Thymus (tissue), 11 donors: ENCODE results near the gene USP5. TPM values are rescaled to one million over a fixed set of nuclear protein-coding genes. Genes with fewer than 3 reads are reported as not detected.
"Not testable (repeated sequence)": the region's sequence is repeated elsewhere in the genome, so short reads cannot be mapped to it uniquely, and the experiment has no call there.

ENCODE experiments used
- DNase-seq, 9 donors: peaks; one replicate each; pipeline ENCODE4 v3.0.0-alpha.2; 2013; ENCODE audit warnings: low spot score in 9 of 9, low read depth in 6 of 9, missing footprints in 1 of 9
- H3K27ac ChIP-seq, 2 donors: one replicate each; pipeline ENCODE4 v1.5.1; 2013; ENCODE audit warnings: control low read depth in 1 of 2, low read depth in 1 of 2, low read length in 1 of 2, mild to moderate bottlenecking in 1 of 2, moderate library complexity in 1 of 2
- H3K27me3 ChIP-seq, 2 donors: one replicate each; pipeline ENCODE4 v1.5.1; 2013; ENCODE audit warnings: low read length in 1 of 2; ENCODE audit not compliant: control insufficient read depth in 2 of 2, insufficient read depth in 1 of 2
- H3K36me3 ChIP-seq, 2 donors: one replicate each; pipeline ENCODE4 v1.5.1; 2013; ENCODE audit warnings: low read length in 1 of 2, mild to moderate bottlenecking in 1 of 2, moderate library complexity in 1 of 2; ENCODE audit not compliant: control insufficient read depth in 2 of 2, insufficient read depth in 2 of 2
- H3K4me1 ChIP-seq, 2 donors: one replicate each; pipeline ENCODE4 v1.5.1; 2013; ENCODE audit warnings: low read length in 2 of 2; ENCODE audit not compliant: control insufficient read depth in 2 of 2, insufficient read depth in 2 of 2
- H3K4me3 ChIP-seq, 2 donors: one replicate each; pipeline ENCODE4 v1.5.1; 2013; ENCODE audit warnings: low read length in 2 of 2, control low read depth in 1 of 2, mild to moderate bottlenecking in 1 of 2
- H3K9me3 ChIP-seq, 2 donors: one replicate each; pipeline ENCODE4 v1.5.1; 2013; ENCODE audit warnings: low read length in 1 of 2, mild to moderate bottlenecking in 1 of 2; ENCODE audit not compliant: control insufficient read depth in 2 of 2, insufficient read depth in 1 of 2
- WGBS: extraction: QIAGEN DNeasy Blood & Tissue Kit; methylation state at CpG from one replicate; pipeline ENCODE4 v1.1.7; 2013; 5-methylcytosine and 5-hydroxymethylcytosine counted together
- polyA plus RNA-seq: library from polyadenylated mRNA; stranded (reverse); fragments of 200-250 nt; gene quantifications from one replicate; pipeline ENCODE4 v1.2.3, GENCODE V29; 2013
- total RNA-seq: library from RNA; stranded (reverse); fragments of 120-200 nt; gene quantifications from one replicate; pipeline ENCODE4 v1.2.4, GENCODE V29; 2013
- donor health status: healthy.

USP5 gene
- total and polyA plus RNA-seq, 2 donors, result 32.2 to 61.1 TPM

DNA sequence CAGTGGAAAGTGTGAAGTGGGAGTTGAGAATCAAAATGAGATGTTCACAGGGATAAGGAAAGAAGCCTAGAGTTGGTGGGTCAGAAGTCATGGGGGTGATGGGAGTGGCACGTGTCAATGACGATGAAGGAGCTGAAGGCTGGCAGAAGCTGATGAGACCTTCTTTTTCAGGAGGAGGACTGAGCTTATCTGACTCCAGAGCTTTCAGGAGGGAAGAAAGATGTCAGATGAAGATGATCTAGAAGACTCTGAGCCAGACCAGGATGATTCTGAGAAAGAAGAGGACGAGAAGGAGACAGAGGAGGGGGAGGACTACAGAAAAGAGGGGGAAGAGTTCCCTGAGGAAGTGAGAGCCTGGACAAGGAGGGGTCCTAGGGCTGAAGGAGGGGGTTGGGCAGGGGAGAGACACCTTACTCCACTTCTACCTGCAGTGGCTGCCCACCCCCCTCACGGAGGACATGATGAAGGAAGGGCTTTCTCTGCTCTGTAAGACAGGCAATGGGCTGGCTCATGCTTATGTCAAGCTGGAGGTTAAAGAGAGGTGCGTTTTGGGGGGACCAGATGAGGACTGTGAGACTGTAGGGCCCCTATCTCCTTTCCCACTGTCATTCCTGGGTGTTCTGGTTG is 53.6 kb downstream of the USP5 start:
- Histone ChIP-seq H3K27me3 (no peaks in the 10 kb centered on the region), H3K9me3 (no peaks in the 10 kb centered on the region), H3K36me3 (no peaks in the 10 kb centered on the region), H3K27ac (no peak overlapping the region), H3K4me3 (peak overlapping the region in 1 of 2 donors; percentile 77), H3K4me1 (peaks cover 10 to 13% of the 10 kb centered on the region in 2 donors)
- no peak for DNase-seq
- 91% methylated on average over 5 of the region's 5 CpGs for WGBS

DNA sequence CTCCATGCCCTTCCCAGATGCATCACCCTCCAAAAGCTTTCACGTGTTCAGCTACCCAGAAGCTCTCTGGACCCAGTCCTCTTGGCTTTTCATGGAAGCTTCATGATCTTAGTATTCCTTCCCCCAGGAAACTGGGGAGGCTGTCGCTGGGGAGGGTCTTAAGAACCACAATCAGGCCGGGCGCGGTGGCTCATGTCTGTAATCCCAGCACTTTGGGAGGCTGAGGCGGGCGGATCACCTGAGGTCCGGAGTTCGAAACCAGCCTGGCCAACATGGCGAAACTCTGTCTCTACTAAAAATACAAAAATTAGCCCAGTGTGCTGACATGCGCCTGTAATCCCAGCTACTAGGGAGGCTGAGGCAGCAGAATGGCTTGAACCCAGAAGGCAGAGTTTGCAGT is 56.2 kb downstream of the USP5 start:
- DNase-seq, H3K9me3 ChIP-seq: not testable (repeated sequence)

DNA sequence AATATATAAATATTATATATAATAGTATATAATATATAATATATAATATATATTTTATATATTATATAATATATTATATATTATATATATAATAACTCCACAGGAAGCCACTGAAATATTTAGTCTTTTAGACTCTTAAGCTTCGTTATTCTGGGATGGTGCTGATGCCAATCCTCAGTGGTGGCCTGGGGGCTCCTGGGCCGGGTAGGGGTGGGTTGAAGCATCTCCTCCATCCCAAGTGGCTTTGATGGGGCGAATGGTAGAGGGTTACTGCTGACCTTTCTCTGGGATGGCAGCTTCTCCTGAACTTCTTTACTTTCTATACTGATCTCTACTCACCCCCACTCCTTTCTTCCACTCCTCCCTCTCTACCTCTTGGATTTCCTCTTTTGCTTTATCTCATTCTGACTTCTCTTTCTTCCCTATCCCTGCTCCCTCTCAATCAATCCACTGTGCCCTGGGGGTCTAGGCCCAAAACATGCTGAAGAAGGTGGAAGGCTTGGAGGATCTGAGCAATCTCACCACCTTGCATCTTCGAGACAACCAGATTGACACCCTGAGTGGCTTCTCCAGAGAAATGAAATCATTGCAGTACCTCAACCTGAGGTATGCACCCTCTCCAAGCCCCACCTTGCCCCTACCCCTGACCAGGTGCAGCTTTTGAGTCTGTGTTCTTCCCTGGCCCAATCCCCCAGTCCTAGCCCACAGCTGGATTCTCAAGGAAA is 57.6 kb downstream of the USP5 start:
- no peak overlapping the region for H3K27ac ChIP-seq
- no peaks in the 10 kb centered on the region for H3K36me3 ChIP-seq
- peaks cover 0 to 20% of the 10 kb centered on the region in 2 donors for H3K27me3 ChIP-seq
- WGBS, result 96% methylated on average over 4 of the region's 4 CpGs
- H3K4me1 ChIP-seq, result peaks cover 8 to 15% of the 10 kb centered on the region in 2 donors
- H3K9me3 ChIP-seq, result no peaks in the 10 kb centered on the region
- no peak for DNase-seq
- no peak overlapping the region for H3K4me3 ChIP-seq

More for the DNA sequence above, 56.2 kb downstream of the USP5 start:
- peaks cover 0 to 13% of the 10 kb centered on the region in 2 donors for H3K27me3 ChIP-seq
- H3K27ac ChIP-seq, H3K4me3 ChIP-seq, H3K36me3 ChIP-seq: not testable (repeated sequence)
- 97% methylated on average over 11 of the region's 11 CpGs for WGBS
- peaks cover 10 to 13% of the 10 kb centered on the region in 2 donors for H3K4me1 ChIP-seq

DNA sequence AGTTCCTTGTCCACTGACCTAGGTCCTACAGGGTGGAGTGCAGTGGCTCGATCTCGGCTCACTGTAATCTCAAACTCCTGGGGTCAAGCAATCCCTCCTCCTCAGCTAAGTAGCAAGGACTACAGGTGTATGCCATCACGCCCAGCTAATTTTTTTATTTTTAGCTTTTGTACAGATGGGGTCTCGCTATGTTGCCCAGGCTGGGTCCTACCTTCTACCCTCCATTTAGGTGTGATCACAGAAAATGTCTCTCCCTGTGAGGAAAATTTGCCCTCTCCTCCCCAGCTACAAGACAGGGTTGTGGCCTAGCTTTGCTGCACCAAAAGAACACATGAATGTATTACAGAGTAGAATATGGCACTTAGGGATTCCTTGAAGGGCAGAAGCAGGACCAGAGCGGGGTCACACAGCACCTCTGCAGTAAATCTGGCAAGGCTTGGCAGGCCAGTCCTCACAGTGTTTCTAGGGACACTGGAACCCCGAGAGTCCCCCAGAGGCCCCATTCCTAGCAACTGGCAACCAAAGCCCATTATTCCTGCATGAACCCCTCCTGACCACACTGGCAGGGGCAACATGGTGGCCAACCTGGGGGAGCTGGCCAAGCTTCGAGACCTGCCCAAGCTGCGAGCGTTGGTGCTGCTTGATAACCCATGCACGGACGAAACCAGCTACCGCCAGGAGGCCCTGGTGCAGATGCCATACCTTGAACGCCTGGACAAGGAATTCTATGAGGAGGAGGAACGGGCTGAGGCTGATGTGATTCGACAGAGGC is 60.4 kb downstream of the USP5 start:
- H3K27me3 ChIP-seq, result peaks cover 0 to 30% of the 10 kb centered on the region in 2 donors
- WGBS, result 95% methylated on average over 15 of the region's 15 CpGs
- no peak overlapping the region for H3K27ac ChIP-seq

DNA sequence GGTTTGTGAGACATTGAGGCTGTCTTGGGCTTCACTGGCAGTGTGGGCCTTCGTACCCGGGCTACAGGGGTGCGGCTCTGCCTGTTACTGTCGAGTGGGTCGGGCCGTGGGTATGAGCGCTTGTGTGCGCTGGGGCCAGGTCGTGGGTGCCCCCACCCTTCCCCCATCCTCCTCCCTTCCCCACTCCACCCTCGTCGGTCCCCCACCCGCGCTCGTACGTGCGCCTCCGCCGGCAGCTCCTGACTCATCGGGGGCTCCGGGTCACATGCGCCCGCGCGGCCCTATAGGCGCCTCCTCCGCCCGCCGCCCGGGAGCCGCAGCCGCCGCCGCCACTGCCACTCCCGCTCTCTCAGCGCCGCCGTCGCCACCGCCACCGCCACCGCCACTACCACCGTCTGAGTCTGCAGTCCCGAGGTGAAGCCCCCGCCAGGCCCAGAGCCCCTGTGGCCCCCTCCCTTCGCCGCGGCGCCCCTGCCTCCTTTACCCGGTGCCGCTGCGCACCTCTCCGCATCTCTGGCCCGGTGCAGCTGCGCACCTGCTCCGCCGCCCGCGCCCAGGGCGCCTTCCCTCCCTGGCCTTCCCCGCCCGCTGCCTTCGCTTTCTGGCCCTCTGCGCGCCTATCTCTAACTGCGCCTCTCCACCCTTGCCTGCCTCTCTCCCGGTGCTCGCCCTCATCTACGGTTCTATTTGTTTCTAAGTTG is 62.4 kb downstream of the USP5 start, which contains the start of gene ENO2:
Gene ENO2, plus strand, starts transcription at position 335 of the 701 bp plus-strand sequence. CDS start 1,253 bp downstream, outside the sequence.
- Histone ChIP-seq H3K27ac (peak within 1 kb of the TSS; percentile 55 to 64), H3K4me3 (peak within 1 kb of the TSS; percentile 55 to 89), H3K36me3 (peaks cover 15% of the 10 kb centered on the region in 2 donors), H3K9me3 (no peaks in the 10 kb centered on the region), H3K27me3 (peaks cover 0 to 30% of the 10 kb centered on the region in 2 donors), H3K4me1 (peaks cover 15 to 20% of the 10 kb centered on the region in 2 donors)
- WGBS, result under 1% methylated on average over 68 of the region's 68 CpGs
- peak in 4 of 9 donors; percentile 59 to 84 (median 69) for DNase-seq

More for the DNA sequence above, 60.4 kb downstream of the USP5 start:
- H3K36me3 ChIP-seq, result peaks cover 7 to 8% of the 10 kb centered on the region in 2 donors
- no peak for DNase-seq
- peaks cover 15 to 20% of the 10 kb centered on the region in 2 donors for H3K4me1 ChIP-seq
- H3K9me3 ChIP-seq, result no peaks in the 10 kb centered on the region
- H3K4me3 ChIP-seq, result no peak overlapping the region

DNA sequence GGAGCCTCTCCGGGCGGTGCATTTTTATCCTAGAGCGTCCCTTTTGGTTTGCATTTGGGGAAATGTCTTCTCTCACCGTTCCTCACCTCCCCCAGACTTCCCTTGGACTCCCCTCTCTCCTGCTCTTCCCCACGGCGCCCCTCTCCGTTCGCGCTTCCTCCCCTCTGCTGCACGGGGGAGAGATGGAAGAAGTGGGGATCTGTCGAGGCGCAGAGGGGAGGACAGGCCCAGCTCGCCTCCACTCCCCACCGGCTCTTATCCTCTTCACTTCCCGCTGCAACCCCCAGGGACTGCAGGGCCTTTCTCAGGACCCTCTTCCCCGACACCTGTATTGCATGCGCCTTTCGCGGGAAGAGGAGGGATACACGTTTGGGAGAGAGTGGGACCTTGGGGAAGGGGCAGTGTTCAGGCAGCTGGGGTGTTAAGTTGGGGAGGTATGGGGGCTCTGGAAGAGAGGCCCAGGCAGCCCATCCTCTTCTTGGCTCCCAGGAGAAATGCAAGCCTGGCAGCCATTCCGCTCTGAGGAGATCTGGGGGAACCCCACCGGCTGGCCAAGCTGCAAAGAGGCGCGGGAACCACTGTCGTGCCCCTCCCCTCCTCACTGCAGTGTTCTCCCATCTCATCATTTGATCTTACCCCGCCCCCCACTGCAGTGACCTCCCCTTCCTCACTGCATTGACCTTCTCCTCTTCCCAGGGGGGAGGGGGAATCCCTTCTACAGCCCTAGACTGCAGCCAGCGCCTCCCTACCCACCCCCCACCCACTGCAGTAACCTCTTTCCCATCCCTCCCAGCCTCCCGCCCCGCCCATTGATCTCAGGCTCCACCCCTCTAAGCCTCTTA is 63.2 kb downstream of the USP5 start:
- H3K27ac ChIP-seq, result no peak overlapping the region
- DNase-seq, result no peak
- 34% methylated on average over 29 of the region's 29 CpGs for WGBS
- no peaks in the 10 kb centered on the region for H3K9me3 ChIP-seq
- peaks cover 15 to 24% of the 10 kb centered on the region in 2 donors for H3K4me1 ChIP-seq
- H3K36me3 ChIP-seq, result peaks cover 18 to 20% of the 10 kb centered on the region in 2 donors
- peaks cover 0 to 30% of the 10 kb centered on the region in 2 donors for H3K27me3 ChIP-seq
- peak overlapping the region; percentile 55 to 89 for H3K4me3 ChIP-seq

DNA sequence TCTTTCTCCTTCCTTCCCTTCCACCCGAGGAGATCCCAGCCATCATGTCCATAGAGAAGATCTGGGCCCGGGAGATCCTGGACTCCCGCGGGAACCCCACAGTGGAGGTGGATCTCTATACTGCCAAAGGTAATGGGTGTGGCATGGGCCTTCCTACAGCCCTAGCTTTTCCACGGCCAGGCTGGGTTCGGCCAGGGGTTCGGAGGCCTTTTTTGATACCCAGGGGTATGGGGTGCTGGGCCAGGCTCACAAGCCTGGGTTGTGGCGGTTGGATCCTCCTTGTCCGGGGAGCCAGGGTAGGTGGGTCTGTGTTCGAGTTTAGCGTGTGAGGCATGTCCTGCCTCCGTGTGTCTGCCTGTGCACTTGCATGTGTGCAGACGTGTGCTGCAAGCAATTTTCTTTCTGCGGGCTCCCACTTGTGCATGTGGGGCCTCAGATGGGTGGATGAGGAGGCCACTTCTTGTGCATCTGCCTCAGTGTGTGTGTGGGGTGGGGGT is 63.9 kb downstream of the USP5 start:
- H3K27me3 ChIP-seq, result peaks cover 0 to 30% of the 10 kb centered on the region in 2 donors
- peaks cover 20% of the 10 kb centered on the region in 2 donors for H3K36me3 ChIP-seq
- WGBS, result 90% methylated on average over 14 of the region's 14 CpGs
- no peak overlapping the region for H3K27ac ChIP-seq
- H3K4me3 ChIP-seq, result no peak overlapping the region
- no peak for DNase-seq
- H3K9me3 ChIP-seq, result no peaks in the 10 kb centered on the region
- H3K4me1 ChIP-seq, result peaks cover 15 to 24% of the 10 kb centered on the region in 2 donors
